A673 (cell line): ENCODE data around the gene APOBEC3G.

Source experiments
- EZH2 ChIP-seq: fragments of 200-600 bp; sonication (generic); IDR thresholded peaks from 2 replicates; pipeline ENCODE4 v1.6.1; 2017; ENCODE audit warnings: borderline replicate concordance, low read depth, mild to moderate bottlenecking, mixed read lengths, antibody characterized with exemption, low read length; ENCODE audit not compliant: poor library complexity, severe bottlenecking
- TF ChIP-seq, protein P1 (sequence below): fragments of 300-800, 200-600 bp; sonication (generic); conservative IDR thresholded peaks from 2 replicates; pipeline ENCODE4 v1.5.1; 2017; ENCODE audit warnings: low read depth, mild to moderate bottlenecking, antibody characterized with exemption, low read length, moderate library complexity, mixed read lengths

DNA sequence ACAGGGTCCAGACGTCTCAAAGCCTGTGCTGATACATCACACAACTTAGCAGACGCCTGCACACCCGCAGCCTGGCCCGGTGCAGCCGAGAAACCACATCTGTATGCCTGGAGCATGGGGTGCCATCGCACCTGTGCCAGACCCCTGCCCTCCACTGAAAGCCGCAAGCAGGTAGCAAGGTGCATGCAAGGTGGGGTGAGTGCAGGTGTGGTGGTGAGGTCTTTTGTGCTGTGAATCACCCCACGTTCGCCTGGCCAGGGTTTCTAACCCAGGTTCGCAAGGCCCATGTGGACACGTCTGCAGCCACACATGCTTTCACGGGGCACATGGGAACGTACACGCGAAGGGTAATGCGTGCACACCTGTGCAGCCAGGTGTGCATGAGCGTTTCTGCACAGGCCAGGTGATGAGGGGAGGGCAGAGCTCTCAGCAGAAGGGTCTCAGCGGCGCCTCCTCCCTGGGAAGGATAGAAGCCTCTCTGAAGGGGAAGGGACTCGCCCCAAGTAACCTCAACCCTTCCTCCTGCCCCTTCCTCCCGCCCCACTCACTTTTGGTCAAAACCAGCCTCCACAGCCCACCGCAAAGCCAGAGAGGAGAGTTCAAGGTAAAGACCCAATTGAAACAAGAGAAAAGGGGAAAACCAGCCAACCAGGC is 55.9 kb downstream of the APOBEC3G start:
- TF ChIP-seq, protein P1, sequence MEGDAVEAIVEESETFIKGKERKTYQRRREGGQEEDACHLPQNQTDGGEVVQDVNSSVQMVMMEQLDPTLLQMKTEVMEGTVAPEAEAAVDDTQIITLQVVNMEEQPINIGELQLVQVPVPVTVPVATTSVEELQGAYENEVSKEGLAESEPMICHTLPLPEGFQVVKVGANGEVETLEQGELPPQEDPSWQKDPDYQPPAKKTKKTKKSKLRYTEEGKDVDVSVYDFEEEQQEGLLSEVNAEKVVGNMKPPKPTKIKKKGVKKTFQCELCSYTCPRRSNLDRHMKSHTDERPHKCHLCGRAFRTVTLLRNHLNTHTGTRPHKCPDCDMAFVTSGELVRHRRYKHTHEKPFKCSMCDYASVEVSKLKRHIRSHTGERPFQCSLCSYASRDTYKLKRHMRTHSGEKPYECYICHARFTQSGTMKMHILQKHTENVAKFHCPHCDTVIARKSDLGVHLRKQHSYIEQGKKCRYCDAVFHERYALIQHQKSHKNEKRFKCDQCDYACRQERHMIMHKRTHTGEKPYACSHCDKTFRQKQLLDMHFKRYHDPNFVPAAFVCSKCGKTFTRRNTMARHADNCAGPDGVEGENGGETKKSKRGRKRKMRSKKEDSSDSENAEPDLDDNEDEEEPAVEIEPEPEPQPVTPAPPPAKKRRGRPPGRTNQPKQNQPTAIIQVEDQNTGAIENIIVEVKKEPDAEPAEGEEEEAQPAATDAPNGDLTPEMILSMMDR = no peak
- no peak for TF ChIP-seq EZH2
